ENCODE results near the gene TLK1. TPM values are rescaled to one million over a fixed set of nuclear protein-coding genes. Genes with fewer than 3 reads are reported as not detected.

TLK1 gene
- total and polyA plus RNA-seq, 10 of the 15 experiments (the other 5 are each of a cell fraction or from before 2014, with no cell fraction given): 25.1 to 126 (median 57.3) TPM

GRCh38 chr2:171081649-171082111 lies 79.0 kb downstream of the TLK1 start:
- peaks cover 11 to 33% of the 10 kb centered on the region in 2 experiments for H3K36me3 ChIP-seq (ENCODE audit: control insufficient read depth in 2 of 2, insufficient read depth in 2 of 2, low read length in 1 of 2)
- no peak overlapping the region for H3K9ac ChIP-seq (ENCODE audit: control insufficient read depth, insufficient read depth, low read length)
- no peaks in the 10 kb centered on the region for H3K27me3 ChIP-seq (replicated peaks in 1 of 2; ENCODE audit: control insufficient read depth in 2 of 2, insufficient read depth in 2 of 2, low read length in 1 of 2)
- POLR2A ChIA-PET: interaction anchor here (0.6 kb wide), 1 partner anchor 8 kb away, joined by 4 read pairs; no protein-coding TSS in a partner anchor
- RAD21 ChIA-PET (ENCODE audit: unreplicated experiment): no interaction called here
- no peak overlapping the region for H3K4me2 ChIP-seq (ENCODE audit: control insufficient read depth, insufficient read depth)
- ATAC-seq (peak; percentile 22; the same call in 2 of the 3 replicates), DNase-seq (ENCODE audit: low read depth, low spot score) (no peak), FAIRE-seq (no peak)
- intact Hi-C loops (cut with micrococcal nuclease; ENCODE audit: unreplicated experiment) (no loop called here), in situ Hi-C loops (cut with MboI) (no loop called here)
- H3K79me2 ChIP-seq (ENCODE audit: control insufficient read depth, insufficient read depth, low read length): peaks cover 71% of the 10 kb centered on the region
- CTCF ChIA-PET: interaction anchor here (1.5 kb wide), 1 partner anchor 75 kb away, joined by 5 read pairs; no protein-coding TSS in a partner anchor
- no peak overlapping the region for H3K27ac ChIP-seq (ENCODE audit: control insufficient read depth, insufficient read depth)
- no peaks in the 10 kb centered on the region for H4K20me1 ChIP-seq (ENCODE audit: control insufficient read depth, insufficient read depth)
- no peak overlapping the region for H2AFZ ChIP-seq (ENCODE audit: control insufficient read depth, low read depth, low read length)
- no peaks in the 10 kb centered on the region for H3K9me3 ChIP-seq (replicated peaks; ENCODE audit: control insufficient read depth, insufficient read depth, low read length)
- WGBS (ENCODE audit: insufficient coverage, insufficient replicate concordance, low lambda C conversion rate, missing lambda C conversion rate): 96% methylated on average over 3 of the region's 3 CpGs
- BruUV-seq (replicated peaks): no TSS peak
- SMC1A ChIA-PET (ENCODE audit: uncharacterized antibody, unreplicated experiment): interaction anchor here (9.4 kb wide), 1 partner anchor 75 kb away, joined by 70 read pairs; the partner anchor contains the start of gene TLK1
- no peak overlapping the region for H3K4me3 ChIP-seq
- no peaks in the 10 kb centered on the region; the same call in 1 of the 2 replicates for H3K4me1 ChIP-seq (ENCODE audit: control insufficient read depth, insufficient read depth, low read length)
- TF ChIP-seq CBX5 (IDR thresholded peaks at IDR 0.05; ENCODE audit: low read depth) (no peak), ASH2L (IDR thresholded peaks at IDR 0.05; ENCODE audit: borderline replicate concordance, low read depth) (no peak), CUX1 (IDR thresholded peaks at IDR 0.05; ENCODE audit: insufficient replicate concordance, low read depth, low read length) (no peak), ETV6 (conservative IDR thresholded peaks at IDR 0.05 in 1 of 2, IDR thresholded peaks at IDR 0.05 in 1 of 2; ENCODE audit: borderline replicate concordance in 1 of 2, low read depth in 1 of 2) (no peak), RELA (IDR thresholded peaks at IDR 0.05; ENCODE audit: borderline replicate concordance, partially characterized antibody) (no peak), YBX1 (IDR thresholded peaks at IDR 0.05) (no peak), NRF1 (conservative IDR thresholded peaks at IDR 0.05; ENCODE audit: low read depth, low read length) (no peak), SIN3A (IDR thresholded peaks at IDR 0.05; ENCODE audit: low read depth, low read length) (no peak), RFX5 (IDR thresholded peaks at IDR 0.05; ENCODE audit: low read depth, low read length) (no peak), RAD51 (IDR thresholded peaks at IDR 0.05) (no peak), TCF3 (IDR thresholded peaks at IDR 0.05; ENCODE audit: borderline replicate concordance, insufficient read depth, low read depth, low read length) (no peak), CHD2 (IDR thresholded peaks at IDR 0.05; ENCODE audit: borderline replicate concordance, low read depth, low read length) (no peak), RCOR1 (conservative IDR thresholded peaks at IDR 0.05; ENCODE audit: low read depth, low read length) (no peak), GABPA (IDR thresholded peaks at IDR 0.05; ENCODE audit: low read depth) (no peak), USF1 (IDR thresholded peaks at IDR 0.05; ENCODE audit: borderline replicate concordance, extremely low read length, insufficient read depth, low read depth, low read length) (no peak), RB1 (IDR thresholded peaks at IDR 0.05; ENCODE audit: borderline replicate concordance) (no peak), ZBTB33 (IDR thresholded peaks at IDR 0.05) (no peak)
